AG10803 (cell line): ENCODE data around the gene IBA57.

Source experiments
- DNase-seq: peaks from one replicate; pipeline ENCODE4 v3.0.0; 2010; ENCODE audit warnings: low read depth
- H3K4me3 ChIP-seq: 2 replicates; pipeline ENCODE4 v1.5.1; 2011; ENCODE audit warnings: mild to moderate bottlenecking, low read length, control low read depth
- TF ChIP-seq, protein P1 (sequence below): conservative IDR thresholded peaks from 2 replicates; pipeline ENCODE4 v1.5.1; 2011; ENCODE audit warnings: mild to moderate bottlenecking, low read length, control low read depth, inconsistent platforms

IBA57 gene

DNA sequence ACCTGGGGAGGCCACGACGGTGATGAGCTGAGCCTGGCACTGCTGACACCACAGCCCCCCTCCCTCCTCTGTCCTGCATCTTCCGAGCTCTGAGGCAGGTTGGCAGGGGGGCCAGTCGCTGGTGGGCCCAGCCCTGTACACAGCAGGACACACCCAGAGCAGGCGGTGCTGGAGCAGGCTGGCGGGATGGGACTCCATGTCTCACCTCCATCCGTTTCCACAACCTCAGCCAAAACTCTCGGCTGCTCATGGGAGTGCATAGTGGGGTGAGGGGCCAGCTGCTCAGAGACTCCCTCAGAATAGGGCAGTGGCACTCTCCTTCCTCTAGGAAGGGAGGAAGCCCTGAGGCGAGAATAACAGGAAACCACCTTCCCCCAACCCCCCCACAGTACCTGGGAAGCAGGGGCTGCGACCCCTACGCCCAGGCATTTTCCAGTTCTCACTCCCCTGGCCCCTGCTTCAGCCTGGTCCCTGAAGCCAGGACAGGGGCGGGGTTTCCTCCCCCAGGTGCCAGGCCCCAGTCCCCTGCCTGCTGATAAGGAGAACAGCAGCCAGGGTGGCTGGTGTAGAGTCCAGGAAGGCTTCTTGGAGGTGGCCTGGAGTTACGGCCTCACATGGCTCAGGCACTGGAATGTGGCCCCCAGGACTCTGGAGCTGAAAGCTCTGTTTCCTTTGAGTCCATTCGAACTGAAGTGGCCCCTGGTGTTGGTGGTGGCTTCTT lies 3.2 kb upstream of the IBA57 start:
- DNase-seq, result peak; percentile 34
- TF ChIP-seq, protein P1, sequence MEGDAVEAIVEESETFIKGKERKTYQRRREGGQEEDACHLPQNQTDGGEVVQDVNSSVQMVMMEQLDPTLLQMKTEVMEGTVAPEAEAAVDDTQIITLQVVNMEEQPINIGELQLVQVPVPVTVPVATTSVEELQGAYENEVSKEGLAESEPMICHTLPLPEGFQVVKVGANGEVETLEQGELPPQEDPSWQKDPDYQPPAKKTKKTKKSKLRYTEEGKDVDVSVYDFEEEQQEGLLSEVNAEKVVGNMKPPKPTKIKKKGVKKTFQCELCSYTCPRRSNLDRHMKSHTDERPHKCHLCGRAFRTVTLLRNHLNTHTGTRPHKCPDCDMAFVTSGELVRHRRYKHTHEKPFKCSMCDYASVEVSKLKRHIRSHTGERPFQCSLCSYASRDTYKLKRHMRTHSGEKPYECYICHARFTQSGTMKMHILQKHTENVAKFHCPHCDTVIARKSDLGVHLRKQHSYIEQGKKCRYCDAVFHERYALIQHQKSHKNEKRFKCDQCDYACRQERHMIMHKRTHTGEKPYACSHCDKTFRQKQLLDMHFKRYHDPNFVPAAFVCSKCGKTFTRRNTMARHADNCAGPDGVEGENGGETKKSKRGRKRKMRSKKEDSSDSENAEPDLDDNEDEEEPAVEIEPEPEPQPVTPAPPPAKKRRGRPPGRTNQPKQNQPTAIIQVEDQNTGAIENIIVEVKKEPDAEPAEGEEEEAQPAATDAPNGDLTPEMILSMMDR, result no peak

DNA sequence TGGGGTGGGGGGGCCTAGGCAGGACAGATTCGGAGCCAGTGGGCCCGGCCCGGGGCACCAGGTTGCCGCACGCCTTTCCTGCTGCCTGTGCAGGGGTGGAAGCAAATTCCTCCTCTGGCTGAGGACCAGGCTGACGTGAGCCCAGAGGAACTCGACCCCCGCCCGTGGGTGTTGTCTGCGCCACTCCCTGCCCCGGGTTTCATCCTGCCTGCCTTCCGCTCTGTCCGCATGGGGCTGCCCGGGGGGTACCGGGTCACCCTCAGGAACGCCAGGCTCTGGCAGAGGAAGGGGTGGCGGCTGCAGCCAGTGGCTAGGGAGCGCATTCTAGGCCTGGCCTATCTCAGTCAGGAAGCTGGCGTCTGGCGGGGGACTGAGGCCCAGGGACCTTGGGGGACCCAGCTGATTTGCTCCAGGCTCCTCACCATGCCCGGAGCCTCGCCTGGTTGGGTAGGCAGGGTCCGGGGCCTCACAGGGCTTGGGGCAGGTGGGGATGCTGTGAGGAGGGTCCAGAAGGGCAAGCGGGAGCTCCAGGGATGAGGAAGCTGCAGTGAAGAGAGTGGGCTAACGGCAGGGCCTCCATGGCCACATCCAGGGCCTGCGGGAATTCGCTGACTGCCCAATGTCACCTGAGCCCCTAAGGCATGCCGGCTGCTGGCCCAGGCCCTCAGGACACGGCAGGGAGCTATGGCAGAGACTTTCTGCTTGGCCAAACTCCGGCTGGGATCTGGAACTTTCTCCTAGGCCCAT lies 2.4 kb upstream of the IBA57 start:
- TF ChIP-seq, protein P1, result no peak
- peak; percentile 32 for DNase-seq
- H3K4me3 ChIP-seq, result no peak overlapping the region

More for the DNA sequence above, 3.2 kb upstream of the IBA57 start:
- no peak overlapping the region for H3K4me3 ChIP-seq

GRCh38 chr1:228163776-228164519 lies 1.7 kb upstream of the IBA57 start:
- DNase-seq, result no peak
- no peak overlapping the region for H3K4me3 ChIP-seq
- TF ChIP-seq, protein P1, result no peak

DNA sequence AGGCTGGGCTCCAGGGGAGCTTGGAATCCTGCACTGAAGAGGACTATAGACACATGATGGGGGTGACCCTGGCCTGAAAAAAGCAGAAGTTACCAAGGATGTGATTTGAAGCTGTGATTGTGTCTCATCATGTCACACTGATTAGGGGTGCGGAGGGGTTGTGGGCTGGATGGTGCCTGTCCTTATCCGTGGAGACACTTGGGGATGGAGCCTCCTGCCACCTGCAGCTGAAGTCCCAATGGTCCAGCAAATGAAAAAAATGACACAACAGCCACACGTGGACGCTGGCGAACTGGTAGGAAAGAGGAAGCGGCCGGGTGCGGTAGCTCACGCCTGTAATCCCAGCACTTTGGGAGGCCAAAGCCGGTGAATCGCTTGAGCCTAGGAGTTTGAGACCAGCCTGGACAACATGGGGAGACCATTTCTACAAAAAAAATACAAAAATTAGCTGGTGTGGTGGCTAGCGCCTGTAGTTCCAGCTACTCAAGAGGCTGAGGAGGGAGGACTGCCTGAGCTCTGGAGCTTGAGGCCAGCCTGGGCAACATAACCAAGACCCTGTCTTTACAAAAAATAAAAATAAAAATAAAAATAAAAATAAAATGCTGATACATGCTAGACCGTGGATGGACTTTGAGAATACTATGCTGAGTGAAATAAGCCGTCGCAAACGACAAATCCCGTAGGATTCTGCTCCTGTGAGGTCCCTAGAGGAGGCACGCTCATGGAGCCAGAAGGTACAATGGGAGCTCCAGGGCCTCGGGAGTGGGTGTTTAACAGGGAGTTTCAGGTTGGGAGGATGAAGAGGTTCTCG lies 838 bp upstream of the IBA57 start:
- DNase-seq, result no peak
- TF ChIP-seq, protein P1, result no peak
- H3K4me3 ChIP-seq, result peak overlapping the region; percentile 73

DNA sequence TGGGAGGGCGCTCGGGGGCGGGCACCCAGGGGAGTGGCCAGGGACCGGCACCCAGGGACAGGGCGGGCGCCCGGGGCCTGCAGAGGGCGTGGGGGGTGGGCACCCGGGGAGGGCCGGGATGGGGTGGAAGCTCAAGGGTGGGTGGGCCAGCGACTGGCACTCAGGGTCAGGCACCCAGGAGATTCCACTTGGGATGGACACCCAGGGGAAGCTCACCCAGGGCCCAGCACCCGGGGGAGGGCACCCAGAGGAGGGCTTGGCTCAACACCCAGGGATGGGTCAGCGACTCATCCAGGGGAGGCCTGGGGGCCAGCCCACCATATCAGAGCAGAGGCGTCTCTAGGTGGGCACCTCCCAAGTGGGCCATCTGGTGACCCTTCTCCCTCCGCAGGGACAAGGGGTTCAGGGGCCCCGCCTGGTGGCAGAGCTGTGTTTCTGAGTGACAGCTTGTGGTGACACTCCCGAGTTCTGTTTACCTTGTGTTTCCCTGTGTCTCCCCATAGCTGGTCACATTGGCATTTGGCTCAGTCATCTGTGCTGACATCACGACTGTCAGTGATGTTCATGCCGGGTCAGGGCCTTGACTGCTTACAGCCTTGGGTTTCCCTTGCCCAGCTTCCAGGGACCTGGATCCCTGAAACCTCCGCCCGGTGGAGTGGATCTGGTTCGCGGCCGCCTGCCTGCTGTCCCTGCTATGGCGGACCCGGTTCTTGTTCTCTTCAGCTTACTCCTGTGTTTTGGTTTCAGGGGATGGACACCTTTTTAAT lies 749 bp downstream of the IBA57 start:
- H3K4me3 ChIP-seq, result peak overlapping the region; percentile 83
- peak; percentile 71 for DNase-seq
- TF ChIP-seq, protein P1, result peak; percentile 40
